ENCODE measurements around the gene DEK. TPM values are rescaled to one million over a fixed set of nuclear protein-coding genes. Genes with fewer than 3 reads are reported as not detected.
"Not testable (repeated sequence)": the region's sequence is repeated elsewhere in the genome, so short reads cannot be mapped to it uniquely, and the experiment has no call there.

Gene DEK
- polyA plus RNA-seq, 1 of the 3 experiments (the other 2 are of a cell fraction), result 34.2 TPM

DNA sequence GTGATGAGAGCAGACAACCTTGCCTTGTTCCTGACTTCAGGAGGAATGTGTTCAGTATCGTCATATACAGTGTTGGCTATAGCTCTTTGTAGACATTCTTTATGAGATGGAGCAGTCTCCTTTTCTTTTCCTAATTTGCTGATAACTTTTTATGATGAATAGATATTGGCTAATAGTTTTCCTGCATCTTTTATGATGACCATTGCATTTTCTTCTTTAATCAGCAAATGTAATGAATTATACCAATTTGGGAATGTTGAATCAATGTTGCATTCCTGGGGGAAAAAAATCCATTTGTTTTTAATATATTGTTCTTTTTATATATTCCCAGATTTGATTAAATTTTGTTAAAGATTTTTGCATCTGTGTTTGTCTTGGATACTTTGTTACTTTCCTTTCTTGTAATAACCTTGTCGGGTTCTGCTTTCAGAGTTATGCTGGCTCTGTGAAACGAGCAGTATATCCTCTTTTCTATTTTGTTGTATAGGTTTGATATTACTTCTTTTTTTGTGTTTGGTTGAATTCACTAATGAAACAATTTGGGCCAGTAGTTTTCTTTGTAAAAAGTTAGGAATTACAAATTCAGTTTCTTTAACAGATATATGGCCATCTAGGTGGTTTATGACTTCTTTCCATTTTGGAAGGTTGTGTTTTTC lies 85.2 kb downstream of the DEK start:
- H3F3A ChIP-seq (replicated peaks; ENCODE audit: insufficient read depth), result peaks cover 4% of the 10 kb centered on the region
- no peak overlapping the region for H3K27ac ChIP-seq (ENCODE audit: low read depth in 2 of 2, low read length in 1 of 2)
- H3K4me1 ChIP-seq (ENCODE audit: control insufficient read depth in 1 of 2, insufficient read depth in 2 of 2, low read depth in 1 of 2, low read length in 1 of 2), result no peaks in the 10 kb centered on the region
- TF ChIP-seq TEAD4 (IDR thresholded peaks at IDR 0.05; ENCODE audit: borderline replicate concordance, insufficient read depth), result no peak
- no peak for TF ChIP-seq EP300 (IDR thresholded peaks at IDR 0.05; ENCODE audit: borderline replicate concordance in 1 of 2, low read depth in 1 of 2, low read length in 1 of 2)
- no peak for TF ChIP-seq GATA2 (CRISPR knock-in tag; IDR thresholded peaks at IDR 0.05)
- no peak for TF ChIP-seq MXI1 (IDR thresholded peaks at IDR 0.05; ENCODE audit: low read depth, low read length)
- TF ChIP-seq, protein P1, sequence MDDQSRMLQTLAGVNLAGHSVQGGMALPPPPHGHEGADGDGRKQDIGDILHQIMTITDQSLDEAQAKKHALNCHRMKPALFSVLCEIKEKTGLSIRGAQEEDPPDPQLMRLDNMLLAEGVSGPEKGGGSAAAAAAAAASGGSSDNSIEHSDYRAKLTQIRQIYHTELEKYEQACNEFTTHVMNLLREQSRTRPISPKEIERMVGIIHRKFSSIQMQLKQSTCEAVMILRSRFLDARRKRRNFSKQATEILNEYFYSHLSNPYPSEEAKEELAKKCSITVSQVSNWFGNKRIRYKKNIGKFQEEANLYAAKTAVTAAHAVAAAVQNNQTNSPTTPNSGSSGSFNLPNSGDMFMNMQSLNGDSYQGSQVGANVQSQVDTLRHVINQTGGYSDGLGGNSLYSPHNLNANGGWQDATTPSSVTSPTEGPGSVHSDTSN (IDR thresholded peaks at IDR 0.05), result no peak
- TF ChIP-seq, protein P2, sequence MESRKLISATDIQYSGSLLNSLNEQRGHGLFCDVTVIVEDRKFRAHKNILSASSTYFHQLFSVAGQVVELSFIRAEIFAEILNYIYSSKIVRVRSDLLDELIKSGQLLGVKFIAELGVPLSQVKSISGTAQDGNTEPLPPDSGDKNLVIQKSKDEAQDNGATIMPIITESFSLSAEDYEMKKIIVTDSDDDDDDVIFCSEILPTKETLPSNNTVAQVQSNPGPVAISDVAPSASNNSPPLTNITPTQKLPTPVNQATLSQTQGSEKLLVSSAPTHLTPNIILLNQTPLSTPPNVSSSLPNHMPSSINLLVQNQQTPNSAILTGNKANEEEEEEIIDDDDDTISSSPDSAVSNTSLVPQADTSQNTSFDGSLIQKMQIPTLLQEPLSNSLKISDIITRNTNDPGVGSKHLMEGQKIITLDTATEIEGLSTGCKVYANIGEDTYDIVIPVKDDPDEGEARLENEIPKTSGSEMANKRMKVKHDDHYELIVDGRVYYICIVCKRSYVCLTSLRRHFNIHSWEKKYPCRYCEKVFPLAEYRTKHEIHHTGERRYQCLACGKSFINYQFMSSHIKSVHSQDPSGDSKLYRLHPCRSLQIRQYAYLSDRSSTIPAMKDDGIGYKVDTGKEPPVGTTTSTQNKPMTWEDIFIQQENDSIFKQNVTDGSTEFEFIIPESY (IDR thresholded peaks at IDR 0.05; ENCODE audit: borderline replicate concordance, low read depth), result no peak
- no peaks in the 10 kb centered on the region for H3K27me3 ChIP-seq (ENCODE audit: insufficient read depth)
- H3K9me2 ChIP-seq, result no peaks in the 10 kb centered on the region
- H4K20me1 ChIP-seq (ENCODE audit: insufficient read depth), result no peaks in the 10 kb centered on the region
- no peaks in the 10 kb centered on the region for H3K79me2 ChIP-seq (ENCODE audit: insufficient read depth)
- H3K9me3 ChIP-seq, result no peaks in the 10 kb centered on the region
- ChIA-PET POLR2A (no interaction called here), CTCF (no interaction called here)
- no peak overlapping the region for H3K4me3 ChIP-seq (ENCODE audit: low read depth in 2 of 2, low read length in 1 of 2)
- H3K4me2 ChIP-seq, result no peak overlapping the region
- H3K36me3 ChIP-seq (replicated peaks in 1 of 2; ENCODE audit: control insufficient read depth in 1 of 2, insufficient read depth in 2 of 2, low read length in 1 of 2), result peaks cover 2 to 11% of the 10 kb centered on the region in 2 experiments
- DNase-seq, result no peak
- no peak overlapping the region for H2AFZ ChIP-seq (ENCODE audit: low read depth)
- H3K9ac ChIP-seq, result no peak overlapping the region
- 92% methylated on average over 3 of the region's 3 CpGs for WGBS (ENCODE audit: low lambda C conversion rate)

DNA sequence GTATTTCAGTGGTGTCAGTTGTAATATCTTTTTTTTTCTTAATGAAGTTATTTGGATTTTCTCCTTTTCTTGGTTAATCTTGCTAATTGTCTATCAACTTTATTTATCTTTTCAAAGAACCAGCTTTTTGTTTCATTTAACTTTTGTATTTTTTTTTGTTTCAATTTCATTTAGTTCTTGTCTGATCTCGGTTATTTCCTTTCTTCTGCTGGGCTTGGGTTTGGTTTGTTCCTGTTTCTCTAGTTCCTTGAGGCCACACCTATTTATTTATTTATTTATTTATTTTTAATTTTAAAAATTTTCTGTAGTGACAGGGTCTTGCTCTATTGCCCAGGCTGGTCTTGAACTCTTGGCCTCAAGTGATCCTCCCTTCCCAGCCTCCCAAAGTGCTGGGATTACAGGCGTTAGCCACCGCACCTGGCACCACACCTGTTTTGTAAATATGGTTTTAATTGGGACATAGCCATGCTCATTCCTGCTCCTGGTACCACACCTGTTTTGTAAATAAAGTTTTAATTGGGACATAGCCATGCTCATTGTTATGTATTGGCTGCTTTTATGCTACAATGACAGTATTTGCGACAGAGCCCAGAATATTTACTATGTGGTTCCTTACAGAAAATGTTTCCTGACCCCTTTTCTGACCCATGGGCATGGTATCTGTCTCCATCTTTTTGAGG lies 86.9 kb downstream of the DEK start:
- POLR2A ChIA-PET, result no interaction called here
- CTCF ChIA-PET, result no interaction called here
- no peak overlapping the region for H3K9ac ChIP-seq
- peaks cover 4% of the 10 kb centered on the region for H3F3A ChIP-seq (replicated peaks; ENCODE audit: insufficient read depth)
- no peak for DNase-seq
- peaks cover 4 to 11% of the 10 kb centered on the region in 2 experiments for H3K36me3 ChIP-seq (replicated peaks in 1 of 2; ENCODE audit: control insufficient read depth in 1 of 2, insufficient read depth in 2 of 2, low read length in 1 of 2)
- no peaks in the 10 kb centered on the region for H4K20me1 ChIP-seq (ENCODE audit: insufficient read depth)
- no peak for TF ChIP-seq SIN3A (IDR thresholded peaks at IDR 0.05; ENCODE audit: borderline replicate concordance, low read depth, low read length)
- no peak for TF ChIP-seq TCF12 (IDR thresholded peaks at IDR 0.05)
- TF ChIP-seq, protein P3, sequence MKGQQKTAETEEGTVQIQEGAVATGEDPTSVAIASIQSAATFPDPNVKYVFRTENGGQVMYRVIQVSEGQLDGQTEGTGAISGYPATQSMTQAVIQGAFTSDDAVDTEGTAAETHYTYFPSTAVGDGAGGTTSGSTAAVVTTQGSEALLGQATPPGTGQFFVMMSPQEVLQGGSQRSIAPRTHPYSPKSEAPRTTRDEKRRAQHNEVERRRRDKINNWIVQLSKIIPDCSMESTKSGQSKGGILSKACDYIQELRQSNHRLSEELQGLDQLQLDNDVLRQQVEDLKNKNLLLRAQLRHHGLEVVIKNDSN (IDR thresholded peaks at IDR 0.05; ENCODE audit: borderline replicate concordance, low read depth), result no peak
- H3K9me3 ChIP-seq, result no peaks in the 10 kb centered on the region
- H3K9me2 ChIP-seq, result no peaks in the 10 kb centered on the region
- H3K79me2 ChIP-seq (ENCODE audit: insufficient read depth), result no peaks in the 10 kb centered on the region
- no peak overlapping the region for H3K27ac ChIP-seq (ENCODE audit: low read depth in 2 of 2, low read length in 1 of 2)
- no peaks in the 10 kb centered on the region for H3K4me1 ChIP-seq (ENCODE audit: control insufficient read depth in 1 of 2, insufficient read depth in 2 of 2, low read depth in 1 of 2, low read length in 1 of 2)
- 98% methylated on average over 4 of the region's 4 CpGs for WGBS (ENCODE audit: low lambda C conversion rate)
- H3K4me3 ChIP-seq (ENCODE audit: low read depth in 2 of 2, low read length in 1 of 2), result no peak overlapping the region
- H3K4me2 ChIP-seq, result no peak overlapping the region
- H3K27me3 ChIP-seq (ENCODE audit: insufficient read depth), result no peaks in the 10 kb centered on the region
- no peak overlapping the region for H2AFZ ChIP-seq (ENCODE audit: low read depth)

DNA sequence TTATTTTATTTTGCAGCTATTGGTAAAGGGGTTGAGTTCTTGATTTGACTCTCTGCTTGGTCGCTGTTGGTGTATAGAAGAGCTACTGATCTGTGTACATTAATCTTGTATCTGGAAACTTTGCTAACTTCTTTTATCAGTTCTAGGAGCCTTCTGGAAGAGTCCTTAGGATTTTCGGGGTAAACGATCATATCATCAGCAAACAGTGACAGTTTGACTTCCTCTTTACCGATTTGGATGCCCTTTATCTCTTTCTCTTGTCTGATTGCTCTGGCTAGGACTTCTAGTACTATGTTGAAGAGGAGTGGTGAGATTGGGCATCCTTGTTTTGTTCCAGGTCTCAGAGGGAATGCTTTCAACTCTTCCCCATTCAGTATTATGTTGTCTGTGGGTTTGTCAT lies 88.1 kb downstream of the DEK start:
- DNase-seq; H3K9me2 ChIP-seq; H3K9ac ChIP-seq; H4K20me1 ChIP-seq (ENCODE audit: insufficient read depth); H3K27ac ChIP-seq (ENCODE audit: low read depth in 2 of 2, low read length in 1 of 2); H3K9me3 ChIP-seq; H3K4me2 ChIP-seq; H3F3A ChIP-seq (replicated peaks; ENCODE audit: insufficient read depth); H3K27me3 ChIP-seq (ENCODE audit: insufficient read depth); H3K4me1 ChIP-seq (ENCODE audit: control insufficient read depth in 1 of 2, insufficient read depth in 2 of 2, low read depth in 1 of 2, low read length in 1 of 2); POLR2A ChIA-PET; H3K79me2 ChIP-seq (ENCODE audit: insufficient read depth); CTCF ChIA-PET; H3K4me3 ChIP-seq (ENCODE audit: low read depth in 2 of 2, low read length in 1 of 2); H2AFZ ChIP-seq (ENCODE audit: low read depth): not testable (repeated sequence)
- 89% methylated on average over 4 of the region's 4 CpGs for WGBS (ENCODE audit: low lambda C conversion rate)
- H3K36me3 ChIP-seq (replicated peaks in 1 of 2; ENCODE audit: control insufficient read depth in 1 of 2, insufficient read depth in 2 of 2, low read length in 1 of 2), result peaks cover 11% of the 10 kb centered on the region in 2 experiments

All from SK-N-SH (cell line).